Measurements from ENCODE around the gene UGCG. TPM values are rescaled to one million over a fixed set of nuclear protein-coding genes. Genes with fewer than 3 reads are reported as not detected.
A peak's percentile ranks its signal among the peaks of the same experiment; 100 is the strongest.
"Not testable (repeated sequence)": the region's sequence is repeated elsewhere in the genome, so short reads cannot be mapped to it uniquely, and the experiment has no call there.

UGCG gene
- total RNA-seq, 1 experiment from 2014 or later = 32.6 TPM

DNA sequence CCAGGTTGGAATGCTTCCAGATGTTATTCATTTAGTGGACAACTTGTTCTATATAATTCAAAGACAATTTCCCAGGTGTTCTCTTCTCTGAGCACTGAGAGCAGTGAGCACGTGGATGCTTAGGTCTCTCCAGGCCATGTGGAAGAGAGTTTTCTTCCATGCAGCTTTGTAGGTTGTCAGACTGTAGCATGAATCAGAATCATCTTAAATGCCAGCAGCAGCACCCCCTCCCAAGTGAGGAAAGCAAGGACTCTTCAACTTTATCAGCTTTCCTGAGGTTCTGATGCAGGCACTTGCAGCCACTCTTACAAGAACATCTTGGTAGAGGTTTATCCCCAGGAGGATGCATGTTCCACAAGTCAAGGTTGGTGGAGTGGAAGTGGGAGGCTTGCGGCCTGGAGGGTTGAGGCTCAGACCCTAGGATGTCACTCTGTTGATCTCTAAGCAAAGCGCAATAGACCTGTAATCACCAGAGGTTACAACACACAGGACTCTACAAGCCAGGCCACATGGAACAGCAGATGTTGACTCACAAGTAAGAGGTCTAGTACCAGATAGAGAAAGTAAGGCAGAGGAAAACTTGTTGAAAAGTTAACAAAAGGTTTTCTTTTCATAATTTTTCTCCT lies 47.7 kb downstream of the UGCG start:
- Histone ChIP-seq H3K9me3 (ENCODE audit: control insufficient read depth in 1 of 2, insufficient read depth in 1 of 2, low read depth in 1 of 2, low read length in 2 of 2) (no peaks in the 10 kb centered on the region), H3K9me2 (ENCODE audit: insufficient read depth) (no peaks in the 10 kb centered on the region), H4K20me1 (ENCODE audit: insufficient read depth) (no peaks in the 10 kb centered on the region), H3K4me3 (replicated peaks in 1 of 2; ENCODE audit: low read depth in 1 of 2, low read length in 2 of 2) (no peak overlapping the region), H3K9ac (ENCODE audit: low read length) (no peak overlapping the region), H2AFZ (ENCODE audit: low read depth, low read length, poor library complexity, severe bottlenecking) (no peak overlapping the region), H3K27ac (ENCODE audit: low read depth, low read length) (no peak overlapping the region), H3K36me3 (ENCODE audit: control insufficient read depth in 1 of 2, insufficient read depth in 2 of 2, low read length in 2 of 2) (no peaks in the 10 kb centered on the region), H3K4me2 (ENCODE audit: low read length) (no peak overlapping the region), H3K4me1 (ENCODE audit: control insufficient read depth in 1 of 2, insufficient read depth in 2 of 2, low read length in 2 of 2) (peaks cover 3 to 4% of the 10 kb centered on the region in 2 experiments; a peak in 1 of 4 replicates), H3K79me2 (ENCODE audit: insufficient read depth, low read length) (no peaks in the 10 kb centered on the region), H3K27me3 (ENCODE audit: insufficient read depth, low read length) (no peaks in the 10 kb centered on the region)
- BruUV-seq (replicated peaks) = no TSS peak
- no peak for TF ChIP-seq EZH2phosphoT487 (IDR thresholded peaks at IDR 0.05; ENCODE audit: borderline replicate concordance)
- 0 out of 2 replicates have a peak, but pooled peaks have one; percentile 25 for TF ChIP-seq CEBPB (IDR thresholded peaks at IDR 0.05; ENCODE audit: low read depth)
- ChIA-PET CTCF (interaction anchor here (0.6 kb wide), 1 partner anchor 11 kb away, joined by 3 read pairs; no protein-coding TSS in a partner anchor), POLR2A (no interaction called here), RAD21 (ENCODE audit: low non-redundant PET in 1 of 2, low total read pairs in 2 of 2, uncharacterized antibody in 2 of 2, unreplicated experiment in 2 of 2) (interaction anchor here in 1 of 2 experiments (0.6 kb wide), 1 partner anchor 29 kb away, joined by 3 read pairs; no protein-coding TSS in a partner anchor)
- DNase-seq (ENCODE audit: low read depth, low spot score) (no peak), ATAC-seq (no peak)
- intact Hi-C loops (cut with micrococcal nuclease) = no loop called here

DNA sequence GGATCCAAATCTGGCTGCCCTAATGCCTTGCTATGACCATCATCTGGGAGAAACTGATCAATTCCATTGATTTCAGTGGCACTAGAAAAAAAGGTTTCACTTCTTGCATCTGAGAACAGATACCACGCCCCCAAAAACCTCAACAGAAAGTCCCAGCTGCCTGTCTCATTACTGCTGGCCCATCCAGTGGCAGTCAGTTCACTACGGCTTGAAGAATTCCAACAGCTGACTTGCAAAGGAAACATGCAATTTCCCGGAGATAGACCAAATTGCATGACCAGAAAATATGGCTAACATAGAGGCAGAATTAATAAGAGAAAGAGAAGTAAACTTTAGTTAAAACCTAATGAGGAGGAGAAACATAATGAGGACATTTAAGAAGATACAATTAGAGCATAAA lies 48.6 kb downstream of the UGCG start:
- H3K27ac ChIP-seq (ENCODE audit: low read depth, low read length) = no peak overlapping the region
- TF ChIP-seq TCF7L2 (IDR thresholded peaks at IDR 0.05; ENCODE audit: borderline replicate concordance, extremely low read depth, insufficient read depth, insufficient read length) (no peak), YY1 (IDR thresholded peaks at IDR 0.05; ENCODE audit: extremely low read depth, insufficient replicate concordance, low read depth, low read length) (no peak), POLR2AphosphoS5 (IDR thresholded peaks at IDR 0.05; ENCODE audit: low read depth, low read length) (no peak)
- H4K20me1 ChIP-seq (ENCODE audit: insufficient read depth) = no peaks in the 10 kb centered on the region
- H3K4me1 ChIP-seq (ENCODE audit: control insufficient read depth in 1 of 2, insufficient read depth in 2 of 2, low read length in 2 of 2) = peaks cover 3 to 4% of the 10 kb centered on the region in 2 experiments; a peak in 1 of 4 replicates
- BruUV-seq (replicated peaks) = no TSS peak
- no peaks in the 10 kb centered on the region for H3K79me2 ChIP-seq (ENCODE audit: insufficient read depth, low read length)
- ChIA-PET POLR2A (no interaction called here), RAD21 (ENCODE audit: low non-redundant PET in 1 of 2, low total read pairs in 2 of 2, uncharacterized antibody in 2 of 2, unreplicated experiment in 2 of 2) (interaction anchor here in 1 of 2 experiments (0.6 kb wide), 1 partner anchor 30 kb away, joined by 3 read pairs; no protein-coding TSS in a partner anchor), CTCF (interaction anchor here (0.6 kb wide), 1 partner anchor 11 kb away, joined by 3 read pairs; no protein-coding TSS in a partner anchor)
- H3K9ac ChIP-seq (ENCODE audit: low read length) = no peak overlapping the region
- H3K36me3 ChIP-seq (ENCODE audit: control insufficient read depth in 1 of 2, insufficient read depth in 2 of 2, low read length in 2 of 2) = no peaks in the 10 kb centered on the region
- DNase-seq (ENCODE audit: low read depth, low spot score) (no peak), ATAC-seq (no peak)
- H3K4me2 ChIP-seq (ENCODE audit: low read length) = no peak overlapping the region
- intact Hi-C loops (cut with micrococcal nuclease) = no loop called here
- no peak overlapping the region for H3K4me3 ChIP-seq (replicated peaks in 1 of 2; ENCODE audit: low read depth in 1 of 2, low read length in 2 of 2)
- H3K27me3 ChIP-seq (ENCODE audit: insufficient read depth, low read length) = no peaks in the 10 kb centered on the region
- H2AFZ ChIP-seq (ENCODE audit: low read depth, low read length, poor library complexity, severe bottlenecking) = no peak overlapping the region
- H3K9me3 ChIP-seq (ENCODE audit: control insufficient read depth in 1 of 2, insufficient read depth in 1 of 2, low read depth in 1 of 2, low read length in 2 of 2) = no peaks in the 10 kb centered on the region
- no peaks in the 10 kb centered on the region for H3K9me2 ChIP-seq (ENCODE audit: insufficient read depth)

DNA sequence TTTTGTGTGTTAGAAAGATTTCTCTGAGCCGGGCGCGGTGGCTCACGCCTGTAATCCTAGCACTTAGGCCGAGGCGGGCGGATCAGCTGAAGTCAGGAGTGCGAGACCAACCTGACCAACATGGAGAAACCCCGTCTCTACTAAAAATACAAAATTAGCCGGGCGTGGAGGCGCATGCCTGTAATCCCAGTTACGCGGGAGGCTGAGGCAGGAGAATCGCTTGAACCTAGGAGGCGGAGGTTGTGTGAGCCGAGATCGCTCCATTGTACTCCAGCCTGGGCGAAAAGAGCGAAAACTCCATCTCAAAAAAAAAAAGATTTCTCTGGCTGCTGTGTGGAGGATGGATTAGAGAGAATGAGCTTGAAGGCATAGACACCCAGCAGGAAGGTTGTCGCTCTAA lies 51.5 kb downstream of the UGCG start:
- H3K79me2 ChIP-seq (ENCODE audit: insufficient read depth, low read length); H3K4me3 ChIP-seq (replicated peaks in 1 of 2; ENCODE audit: low read depth in 1 of 2, low read length in 2 of 2); intact Hi-C loops (cut with micrococcal nuclease); POLR2A ChIA-PET; H3K4me1 ChIP-seq (ENCODE audit: control insufficient read depth in 1 of 2, insufficient read depth in 2 of 2, low read length in 2 of 2); BruUV-seq (replicated peaks); H2AFZ ChIP-seq (ENCODE audit: low read depth, low read length, poor library complexity, severe bottlenecking); H3K4me2 ChIP-seq (ENCODE audit: low read length); RAD21 ChIA-PET (ENCODE audit: low non-redundant PET in 1 of 2, low total read pairs in 2 of 2, uncharacterized antibody in 2 of 2, unreplicated experiment in 2 of 2); H3K27ac ChIP-seq (ENCODE audit: low read depth, low read length); H4K20me1 ChIP-seq (ENCODE audit: insufficient read depth); H3K9me2 ChIP-seq (ENCODE audit: insufficient read depth); H3K36me3 ChIP-seq (ENCODE audit: control insufficient read depth in 1 of 2, insufficient read depth in 2 of 2, low read length in 2 of 2); ATAC-seq; H3K9ac ChIP-seq (ENCODE audit: low read length); H3K27me3 ChIP-seq (ENCODE audit: insufficient read depth, low read length); DNase-seq (ENCODE audit: low read depth, low spot score); H3K9me3 ChIP-seq (ENCODE audit: control insufficient read depth in 1 of 2, insufficient read depth in 1 of 2, low read depth in 1 of 2, low read length in 2 of 2): not testable (repeated sequence)
- CTCF ChIA-PET = interaction anchor here (0.7 kb wide), 1 partner anchor 121 kb away, joined by 3 read pairs; no protein-coding TSS in a partner anchor
